GM18511 (cell line): Measurements from ENCODE around the gene PDP2.
"Not testable (repeated sequence)": the region's sequence is repeated elsewhere in the genome, so short reads cannot be mapped to it uniquely, and the experiment has no call there.

Source experiments
- ATAC-seq: cut with Tn5 transposase; IDR thresholded peaks from one replicate; pipeline ENCODE4 v1.9.1; 2021; ENCODE audit warnings: mild to moderate bottlenecking, moderate library complexity; ENCODE audit not compliant: unreplicated experiment

PDP2 gene

DNA sequence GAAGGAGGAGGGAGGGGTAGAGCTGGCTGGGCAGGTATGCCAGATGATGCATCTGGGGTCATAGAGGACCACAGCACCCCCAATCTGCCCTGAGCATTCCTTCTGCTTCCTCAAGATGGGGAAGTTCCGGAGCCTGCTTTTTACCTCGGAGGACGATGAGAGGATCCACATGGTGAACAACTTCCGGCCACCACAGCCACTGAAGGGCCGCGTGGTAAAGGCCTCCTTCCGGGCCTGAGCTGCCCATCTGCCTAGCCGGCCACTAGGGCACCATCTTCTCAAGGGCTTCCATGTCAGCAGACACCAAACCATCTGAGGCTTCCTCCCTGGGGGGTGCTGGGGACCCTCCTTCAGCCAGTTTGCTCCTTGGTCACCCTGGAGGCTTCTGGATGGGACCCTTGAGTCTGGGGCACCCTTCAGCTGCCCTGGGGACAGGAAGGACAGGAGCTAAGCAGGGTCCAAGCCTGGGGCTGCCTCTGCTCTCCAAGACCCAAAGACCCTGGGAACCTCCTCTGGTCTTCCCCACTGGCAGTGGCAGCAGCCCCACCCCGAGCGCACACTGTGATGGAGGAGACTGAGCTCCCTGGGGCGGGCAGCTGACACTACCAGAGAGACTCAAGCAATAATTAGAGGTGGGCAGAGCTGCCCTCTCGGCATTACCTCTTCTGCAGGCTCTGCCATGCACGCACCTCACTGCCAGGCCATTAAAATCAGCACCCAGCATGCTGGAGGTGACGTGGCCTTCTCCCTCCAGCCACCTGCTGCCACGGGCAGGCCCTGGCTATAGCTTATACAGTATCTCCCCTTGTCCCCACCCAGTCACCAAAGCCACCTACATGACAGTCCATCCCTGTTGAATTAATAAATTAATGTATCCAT, 26.8 kb upstream of the PDP2 start:
- no peak for ATAC-seq

DNA sequence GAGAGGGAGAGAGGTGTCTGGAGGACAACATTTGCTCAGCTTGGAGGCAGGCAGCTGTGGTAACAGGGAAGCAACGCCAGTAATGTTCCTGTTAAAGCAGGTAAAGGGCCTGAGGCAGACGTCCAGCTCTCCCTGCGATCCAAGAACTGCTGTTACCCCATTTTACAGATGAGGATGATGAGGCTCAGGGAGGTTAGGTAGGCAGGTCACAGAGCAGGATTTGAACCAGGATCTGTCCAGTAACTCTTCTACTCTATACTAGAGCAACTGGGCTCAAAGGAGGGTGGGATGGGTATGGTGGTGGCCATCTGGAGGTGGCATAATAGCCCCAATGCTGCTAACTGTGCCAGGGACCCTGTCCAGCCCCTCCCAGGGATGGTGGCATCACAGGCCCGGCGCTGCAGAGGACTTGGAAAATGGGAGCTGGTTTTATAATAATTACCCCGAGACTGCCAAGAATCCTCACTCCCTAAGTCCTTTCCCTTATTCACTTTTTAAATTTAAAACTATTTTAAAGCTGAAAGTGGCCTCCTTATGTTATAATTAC, 24.1 kb upstream of the PDP2 start:
- no peak for ATAC-seq

DNA sequence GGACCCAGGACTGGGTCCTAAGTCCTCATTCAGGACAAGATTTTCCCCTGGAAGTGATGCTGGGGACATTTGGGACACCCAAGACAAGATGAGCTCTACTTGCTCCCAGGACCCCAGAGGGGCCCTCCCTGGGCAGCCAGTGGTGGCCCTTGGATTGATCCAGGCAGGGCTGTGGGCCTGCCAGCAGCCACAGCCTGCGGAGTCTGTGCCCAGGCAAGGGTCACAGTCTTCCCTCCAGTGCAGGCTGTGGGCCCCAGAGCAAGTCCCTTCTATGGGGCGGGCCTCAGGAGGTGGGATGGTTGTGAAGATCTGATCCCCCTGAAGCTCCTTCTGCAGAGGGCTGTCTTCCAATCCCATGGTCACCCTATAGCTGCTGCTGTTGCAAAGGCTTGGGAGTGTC, 23.5 kb upstream of the PDP2 start:
- no peak for ATAC-seq

DNA sequence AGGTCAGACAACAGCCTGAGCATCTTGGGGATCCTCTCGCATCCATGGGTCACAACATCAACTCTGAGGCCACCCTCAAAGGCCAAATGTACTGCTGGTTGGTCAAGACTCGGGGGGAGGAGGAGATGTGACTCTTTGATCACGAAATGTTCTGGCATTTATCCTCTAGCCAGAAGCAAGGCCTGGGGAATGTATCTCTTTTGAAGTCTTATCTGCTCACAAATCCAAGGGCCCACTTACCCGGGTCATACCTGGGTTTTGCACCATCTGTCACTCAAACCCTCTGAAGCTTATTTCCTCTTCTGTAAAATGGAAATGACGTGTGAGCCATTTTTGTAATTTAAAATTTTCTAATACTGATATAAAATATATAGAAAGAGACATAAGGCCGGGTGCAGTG, 22.9 kb upstream of the PDP2 start:
- ATAC-seq = no peak

DNA sequence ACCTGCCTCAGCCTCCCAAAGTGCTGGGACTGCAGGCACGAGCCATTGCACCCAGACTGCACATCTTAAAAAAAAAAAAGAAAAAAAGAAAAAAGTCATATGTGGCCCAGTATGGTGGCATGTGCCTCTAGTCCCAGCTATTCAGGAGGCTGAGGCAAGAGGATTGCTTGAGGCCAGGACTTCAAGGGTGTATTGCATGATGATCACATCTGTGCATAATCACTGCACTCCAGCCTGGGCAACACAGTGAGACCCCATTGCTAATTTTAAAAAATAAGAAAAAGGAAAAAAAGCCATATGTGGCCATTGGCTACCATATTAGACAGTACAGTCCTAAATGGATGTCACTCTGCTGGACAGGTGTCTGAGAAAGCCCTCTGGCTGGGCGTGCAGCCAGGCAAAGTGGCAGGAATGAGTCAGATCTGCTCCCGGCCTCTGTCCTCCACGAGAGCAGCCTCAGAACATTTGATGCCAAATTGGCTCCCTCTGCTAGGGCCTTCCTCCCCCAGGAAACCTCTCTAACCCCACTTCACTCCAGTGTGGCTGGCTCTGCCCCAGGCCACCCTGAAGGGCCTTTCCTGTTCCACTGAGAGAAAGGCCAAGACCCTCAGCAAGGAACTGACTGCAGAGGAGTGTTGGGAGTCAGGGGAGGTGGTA, 21.4 kb upstream of the PDP2 start:
- peak; percentile 87 for ATAC-seq

DNA sequence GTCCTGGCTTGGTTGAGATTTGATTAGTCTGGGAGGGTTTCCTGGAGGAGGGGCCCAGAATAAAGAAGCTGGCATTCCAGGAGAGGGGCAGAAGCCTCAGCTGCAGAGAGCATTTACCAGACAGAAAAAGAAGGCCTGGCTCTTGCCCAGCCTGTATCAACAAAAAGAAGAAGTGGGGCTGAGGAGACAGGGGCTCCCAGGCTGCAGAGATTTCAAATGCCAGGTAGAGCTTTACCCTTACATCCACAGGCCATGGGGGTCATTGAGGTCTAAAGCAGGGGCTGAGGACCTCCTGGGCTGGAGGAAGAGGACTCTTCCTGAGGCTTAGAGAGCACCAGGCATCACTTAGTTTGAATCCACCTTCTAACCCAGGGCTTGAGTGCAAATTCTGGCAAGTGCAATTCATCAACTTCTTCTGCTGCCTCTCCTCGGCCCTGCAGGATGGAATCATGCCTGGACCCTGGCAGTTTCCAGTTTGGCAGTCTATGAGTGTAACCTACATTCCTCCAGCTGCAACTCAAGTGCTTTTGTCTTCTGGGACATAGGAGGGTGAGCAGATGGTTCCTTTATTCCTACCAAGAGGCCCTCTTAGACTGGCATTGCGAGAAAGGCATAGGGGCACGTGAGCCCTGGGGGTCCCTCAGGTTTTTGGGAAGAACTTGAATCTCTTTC, 20.8 kb upstream of the PDP2 start:
- peak; percentile 31 for ATAC-seq

DNA sequence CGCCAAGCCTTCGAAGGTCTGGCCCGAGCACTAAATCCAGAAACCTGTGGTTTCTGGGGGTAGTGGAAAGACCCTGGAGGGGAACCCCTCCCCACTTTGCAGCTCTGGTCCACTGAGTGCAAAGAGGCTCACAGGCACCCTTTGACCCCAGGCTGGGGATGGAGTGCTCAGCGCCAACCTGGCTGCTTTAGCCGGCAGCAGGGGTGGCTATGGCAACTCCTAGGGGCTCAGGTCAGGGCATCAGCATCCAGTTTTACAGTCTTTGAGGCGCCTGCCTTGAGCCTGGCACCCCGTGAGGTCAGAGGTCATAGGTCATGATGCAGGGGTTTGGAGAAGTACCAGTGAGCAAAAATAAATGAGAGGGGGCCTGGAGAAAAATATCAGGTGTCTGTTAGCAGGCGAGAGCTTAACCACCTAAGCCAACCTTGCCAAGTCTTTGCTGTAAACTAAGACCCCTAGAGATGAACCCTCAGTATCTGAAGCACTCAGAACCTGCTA, 18.2 kb upstream of the PDP2 start:
- ATAC-seq = no peak

DNA sequence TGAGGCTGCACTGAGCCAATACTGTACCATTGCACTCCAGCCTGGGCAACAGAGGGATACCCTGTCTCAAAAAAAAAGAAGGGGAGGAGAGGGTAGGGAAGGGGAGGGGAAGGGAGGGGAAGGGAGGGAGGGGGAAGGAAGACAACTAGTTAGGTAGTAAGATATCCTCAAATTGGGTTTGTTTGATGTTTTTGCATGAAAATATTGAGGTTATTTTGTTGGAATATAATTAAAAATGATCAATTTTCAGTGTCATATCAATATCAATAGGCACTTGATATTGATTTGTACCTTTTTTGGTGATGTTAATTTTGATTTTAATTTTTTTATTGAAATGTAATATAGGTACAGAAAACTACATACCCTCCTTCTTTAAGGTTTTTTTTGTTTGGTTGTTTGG, 16.6 kb upstream of the PDP2 start:
- no peak for ATAC-seq

DNA sequence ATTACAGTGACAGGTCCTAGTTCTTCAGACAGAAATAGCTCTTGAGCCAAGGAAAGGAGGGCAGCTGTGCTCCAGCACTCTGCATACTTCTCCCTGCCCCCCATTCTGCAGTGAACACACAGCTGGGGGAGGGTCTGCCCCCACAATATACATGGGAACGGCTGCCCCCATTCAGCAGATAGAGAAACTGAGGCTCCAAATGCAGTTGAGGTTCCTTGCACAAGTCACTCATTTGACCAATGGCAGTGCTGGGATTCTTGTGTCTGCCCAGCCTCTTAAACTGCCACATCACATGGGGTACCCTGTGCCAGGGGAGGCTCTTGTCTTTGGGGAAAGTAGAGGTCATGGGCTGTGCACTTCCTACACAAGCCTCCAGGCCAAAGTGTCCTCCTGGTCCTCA, 10.9 kb upstream of the PDP2 start:
- ATAC-seq = no peak

DNA sequence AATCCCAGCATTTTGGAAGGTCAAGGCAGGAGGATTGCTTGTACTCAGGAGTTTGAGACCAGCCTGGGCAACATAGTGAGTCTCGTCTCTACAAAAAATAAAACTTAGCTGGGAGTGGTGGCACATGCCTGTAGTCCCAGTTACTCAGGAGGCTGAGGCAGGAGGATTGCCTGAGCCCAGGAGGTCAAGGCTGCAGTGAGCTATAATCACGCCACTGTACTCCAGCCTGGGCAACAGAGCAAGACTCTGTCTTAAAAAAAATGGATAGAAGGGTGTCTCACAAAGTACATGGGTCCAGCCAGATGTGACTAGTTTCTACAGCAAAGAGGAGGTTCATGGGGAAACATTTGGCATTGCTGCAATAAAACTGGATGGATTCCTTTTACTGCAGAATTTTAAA, 9.0 kb upstream of the PDP2 start:
- ATAC-seq = not testable (repeated sequence)

DNA sequence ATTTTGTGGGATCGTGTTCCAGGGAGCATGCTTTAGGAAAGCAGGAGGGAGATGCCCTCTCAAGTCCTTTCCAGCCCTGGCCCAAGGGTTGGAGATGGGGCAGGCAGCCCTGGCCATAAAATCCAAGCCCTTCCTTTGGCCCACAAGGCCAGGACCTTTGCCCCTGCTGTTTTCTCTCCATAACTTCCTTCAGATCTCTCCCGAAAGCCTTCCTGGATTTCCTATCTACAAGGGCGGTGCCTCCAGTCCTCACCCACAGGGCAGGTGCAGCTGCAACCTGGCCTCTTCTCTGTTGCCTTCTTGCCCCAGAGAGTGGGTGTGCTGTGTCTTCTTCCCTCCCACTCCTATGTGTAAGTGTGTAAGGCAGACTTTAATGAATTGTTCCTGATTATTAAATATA, 8.5 kb upstream of the PDP2 start:
- no peak for ATAC-seq

DNA sequence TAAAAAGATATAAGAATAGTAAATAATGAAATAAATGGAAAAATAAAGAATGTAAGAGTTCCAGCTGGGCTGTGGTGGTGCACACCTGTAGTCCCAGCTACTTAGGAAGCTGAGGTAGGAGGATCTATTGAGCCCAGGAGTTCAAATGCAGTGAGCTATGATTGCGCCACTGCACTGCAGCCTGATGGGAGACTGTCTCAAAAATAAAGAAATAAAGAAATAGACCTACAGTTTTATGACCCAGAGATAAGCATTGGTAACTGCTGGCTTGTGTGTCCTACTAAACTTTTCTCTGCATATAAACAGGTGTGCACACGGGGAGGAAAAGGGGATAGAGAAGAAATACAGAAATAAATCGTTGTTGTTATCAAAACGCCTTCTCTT, 7.8 kb upstream of the PDP2 start:
- no peak for ATAC-seq

DNA sequence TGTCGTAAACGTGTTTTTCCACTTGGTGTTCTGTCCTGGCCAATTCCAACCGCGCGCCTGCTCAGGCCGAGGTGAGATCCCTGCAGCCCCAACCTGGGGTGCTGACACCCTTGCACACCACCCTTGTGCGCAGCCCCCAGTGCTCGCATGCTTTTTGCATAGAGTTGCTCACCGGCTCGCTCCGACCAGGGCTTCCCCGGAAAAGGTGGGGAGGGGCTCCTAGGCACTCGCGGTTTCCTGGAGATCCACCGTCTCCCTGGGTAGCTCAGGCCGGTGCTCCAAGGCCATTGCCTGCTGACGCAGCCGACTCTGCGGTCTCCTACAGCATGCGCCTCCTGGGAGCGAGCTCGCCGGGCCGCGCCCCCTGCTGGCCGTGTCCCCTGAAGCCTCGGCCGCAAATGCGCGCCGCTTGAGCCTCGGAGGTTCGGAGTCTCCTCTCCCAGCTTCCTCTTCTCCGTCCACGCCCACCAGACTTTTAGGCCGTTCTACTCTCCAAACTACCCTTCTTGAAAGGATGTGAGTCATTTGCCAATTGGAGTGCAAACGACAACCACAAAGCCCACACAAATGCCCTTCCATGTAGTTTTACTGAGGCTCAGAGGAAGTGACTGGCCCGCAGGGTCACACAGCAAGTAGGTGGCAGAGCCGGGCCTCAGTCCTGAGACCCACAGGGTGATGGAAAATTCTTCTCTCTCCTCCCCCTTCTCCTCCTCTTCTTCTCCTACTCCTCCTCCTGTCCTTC, 7.2 kb upstream of the PDP2 start:
- peak; percentile 83 for ATAC-seq

DNA sequence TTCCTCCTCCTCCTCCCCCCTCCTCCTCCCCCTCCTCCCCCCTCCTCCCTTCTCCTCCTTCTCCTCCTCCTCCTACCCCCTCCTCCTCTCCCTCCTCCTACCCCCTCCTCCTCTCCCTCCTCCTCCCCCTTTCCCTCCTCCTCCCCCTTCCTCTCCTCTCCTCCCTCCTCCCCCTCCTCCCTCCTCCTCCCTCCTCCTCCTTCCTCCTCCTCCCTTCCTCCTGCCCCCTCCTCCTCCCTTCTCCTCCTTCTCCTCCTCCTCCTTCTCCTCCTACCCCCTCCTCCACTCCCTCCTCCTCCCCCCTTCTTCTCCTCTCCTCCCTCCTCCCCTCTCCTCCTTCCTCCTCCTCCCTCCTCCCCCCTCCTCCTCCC, 6.6 kb upstream of the PDP2 start:
- no peak for ATAC-seq

DNA sequence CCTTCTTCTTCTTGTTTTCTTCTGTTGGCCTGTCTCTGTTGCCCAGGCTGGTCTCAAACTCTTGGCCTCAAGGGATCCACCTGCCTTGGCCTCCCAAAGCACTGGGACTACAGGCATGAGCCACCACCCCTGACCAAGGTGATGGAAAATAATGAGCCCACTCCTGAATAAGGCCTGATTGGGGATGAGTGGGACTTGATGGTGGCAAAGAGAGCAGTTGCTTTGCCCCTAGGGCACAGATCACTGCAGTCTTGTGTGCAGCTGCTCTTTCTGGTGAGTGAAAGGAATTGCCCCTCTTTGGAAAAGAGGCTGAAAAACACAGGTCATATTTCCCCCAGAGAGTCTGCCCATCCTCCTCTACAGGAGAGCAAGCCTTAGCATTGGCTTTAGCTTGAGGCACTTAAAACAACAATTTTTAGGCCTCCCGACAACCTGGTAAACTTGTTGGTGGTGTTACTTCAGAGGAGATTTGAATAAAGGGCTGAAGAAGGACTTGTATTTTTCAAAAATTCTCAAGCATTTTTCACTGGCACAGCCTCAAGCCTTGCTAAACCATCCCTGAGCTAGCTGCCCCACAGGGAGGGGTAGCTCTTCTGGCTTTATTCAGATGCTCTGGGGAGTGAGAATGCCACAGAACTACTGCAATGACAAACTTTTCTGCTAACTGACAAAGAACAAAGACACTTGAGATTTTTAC, 6.1 kb upstream of the PDP2 start:
- ATAC-seq = no peak

DNA sequence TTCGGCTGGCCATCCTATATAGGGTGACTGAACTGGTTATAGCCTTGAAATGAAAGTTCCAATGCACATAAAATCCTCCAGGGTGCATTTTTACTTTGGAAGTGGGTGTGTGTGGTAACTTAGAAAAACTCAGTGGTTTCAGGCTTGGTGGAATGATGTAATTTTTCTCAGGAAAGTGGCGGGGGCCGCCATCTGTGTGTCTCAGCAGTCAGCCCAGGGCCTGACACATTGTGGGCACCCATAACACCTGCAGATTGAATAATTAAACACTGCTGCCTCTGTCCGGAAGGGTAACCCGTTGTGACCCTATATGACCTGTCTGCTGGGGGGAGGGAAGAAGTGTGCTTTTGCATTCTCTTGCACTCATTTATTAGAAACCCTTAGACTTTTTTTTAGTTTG, 2.2 kb upstream of the PDP2 start:
- ATAC-seq = peak; percentile 30

DNA sequence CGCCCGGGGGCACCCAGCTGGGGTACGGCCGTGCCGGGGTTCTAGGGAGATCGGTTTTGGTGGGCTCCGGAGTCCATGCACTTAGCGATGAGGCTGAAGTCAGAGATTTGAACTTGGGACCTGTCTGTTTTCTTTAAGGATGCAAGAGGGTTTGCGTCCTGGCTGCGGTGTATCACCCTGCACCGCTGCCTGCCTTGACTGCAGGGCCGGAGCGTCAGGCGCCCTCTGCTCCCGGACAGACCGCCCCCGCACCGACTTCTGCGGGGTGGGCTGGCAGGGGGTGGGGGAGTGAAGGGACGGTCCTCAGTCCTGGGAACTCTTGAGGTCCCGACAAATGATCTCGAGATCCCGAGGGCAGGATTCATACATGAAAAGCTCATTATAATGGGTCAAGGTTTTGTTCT, 701 bp downstream of the PDP2 start:
- ATAC-seq = peak; percentile 10

DNA sequence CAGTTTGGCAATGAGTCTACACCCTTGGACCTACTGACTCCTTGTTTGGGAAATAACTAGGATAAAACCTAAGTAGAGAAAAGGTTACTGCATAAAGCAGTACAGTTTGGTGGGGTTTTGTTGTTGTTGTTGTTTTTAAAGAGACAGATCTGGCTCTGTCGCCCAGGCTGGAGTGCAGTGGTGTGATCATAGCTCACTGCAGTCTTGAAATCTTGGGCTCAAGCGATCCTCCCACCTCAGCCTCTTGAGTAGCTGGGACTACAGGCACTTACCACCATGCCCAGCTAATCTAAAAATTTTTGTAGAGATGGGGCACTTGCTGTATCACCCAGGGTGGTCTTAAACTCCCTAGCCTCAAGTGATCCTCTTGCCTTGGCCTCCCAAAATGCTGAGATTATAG, 1.2 kb downstream of the PDP2 start:
- no peak for ATAC-seq

DNA sequence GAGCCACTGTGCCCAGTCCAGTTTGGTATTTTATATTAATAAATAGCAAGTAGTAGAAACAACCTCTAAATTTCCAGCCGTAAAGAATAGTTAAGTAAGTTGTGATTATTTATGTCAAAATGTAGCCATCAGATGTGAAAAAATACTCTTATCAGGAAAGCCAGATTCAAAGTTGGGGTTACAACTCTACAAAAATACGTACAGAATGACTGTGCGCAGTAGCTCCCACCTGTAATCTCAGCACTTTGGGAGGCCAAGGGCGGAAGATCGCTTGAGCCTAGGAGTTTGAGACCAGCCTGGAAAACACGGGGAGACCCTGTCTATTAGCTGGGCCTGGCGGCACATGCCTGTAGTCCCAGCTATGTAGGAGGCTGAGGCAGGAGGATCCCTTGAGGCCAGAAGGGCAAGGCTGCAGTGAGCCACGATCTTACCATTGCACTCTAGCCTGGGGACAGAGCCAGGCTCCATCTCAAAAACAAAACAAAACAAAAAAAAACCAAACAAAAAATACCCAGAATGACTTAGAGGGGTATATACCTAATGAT, 1.7 kb downstream of the PDP2 start:
- no peak for ATAC-seq

DNA sequence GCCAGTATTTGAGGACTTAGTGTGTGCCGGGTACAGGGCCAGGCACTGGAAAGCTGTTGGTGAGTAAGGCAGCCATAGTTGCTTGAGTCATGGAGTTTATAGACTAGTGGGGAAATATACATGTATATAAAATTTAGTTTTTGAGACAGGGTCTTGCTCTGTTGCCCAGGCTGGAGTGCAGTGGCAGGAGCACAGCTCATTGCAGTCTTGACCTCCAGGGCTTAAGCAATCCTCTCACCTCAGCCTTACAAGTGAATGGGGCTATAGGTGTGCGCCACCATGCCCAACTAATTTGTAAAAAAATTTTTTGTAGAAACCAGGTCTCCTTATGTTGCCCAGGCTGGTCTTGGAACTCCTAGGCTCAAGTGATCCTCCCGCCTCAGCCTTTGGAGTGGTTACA, 2.4 kb downstream of the PDP2 start:
- no peak for ATAC-seq
